Caco-2 (cell line): ENCODE measurements around the gene ZC3H4. TPM values are rescaled to one million over a fixed set of nuclear protein-coding genes. Genes with fewer than 3 reads are reported as not detected.
A peak's percentile ranks its signal among the peaks of the same experiment; 100 is the strongest.

Source experiments
- BruUV-seq: library from RNA; stranded (reverse); fragments of 400-500 nt; replicated peaks from 2 replicates; lab custom pipeline; 2021; lab: Mats Ljungman, UMichigan
- CTCF ChIA-PET: fragments of 300-600 bp; sonication (Branson Sonifier 250); formaldehyde crosslinking; loops from one replicate; lab custom pipeline; 2022; ENCODE audit warnings: antibody characterized with exemption; lab: Charles Lee
- POLR2A ChIA-PET: fragments of 300-600 bp; sonication (Branson Sonifier 250); formaldehyde crosslinking; loops from one replicate; lab custom pipeline; 2022; ENCODE audit warnings: antibody characterized with exemption; lab: Charles Lee
- DNase-seq, 2 experiments: peaks; one replicate each; pipeline versions ENCODE4 v3.0.0 to v3.0.0-alpha.2; 2020 to 2022
- H3K27me3 ChIP-seq: replicated peaks from 2 replicates; pipeline ENCODE4 v1.6.0; 2011; ENCODE audit warnings: low read length; ENCODE audit not compliant: control insufficient read depth, insufficient read depth
- H3K36me3 ChIP-seq: 2 replicates; pipeline ENCODE4 v1.5.1; 2011; ENCODE audit warnings: low read length; ENCODE audit not compliant: control insufficient read depth, insufficient read depth
- H3K4me1 ChIP-seq: fragments of 250-450 bp; sonication (Bioruptor Pico); 2 replicates; pipeline ENCODE4 v1.5.1; 2020; ENCODE audit warnings: mild to moderate bottlenecking
- H3K4me3 ChIP-seq: 2 replicates; pipeline ENCODE4 v1.5.1; 2011; ENCODE audit warnings: low read depth, mild to moderate bottlenecking, control low read depth, low read length
- H3K9me3 ChIP-seq: fragments of 250-450 bp; sonication (Bioruptor Pico); 2 replicates; pipeline ENCODE4 v1.5.1; 2020; ENCODE audit warnings: mild to moderate bottlenecking, moderate library complexity
- H3K27ac Mint-ChIP-seq: one replicate; pipeline ENCODE4 v1.8.0; 2022; ENCODE audit warnings: mixed read lengths; ENCODE audit not compliant: unreplicated experiment
- H3K27me3 Mint-ChIP-seq: one replicate; pipeline ENCODE4 v1.8.0; 2022; ENCODE audit warnings: mixed read lengths; ENCODE audit not compliant: insufficient read depth, unreplicated experiment
- H3K36me3 Mint-ChIP-seq: one replicate; pipeline ENCODE4 v1.8.0; 2022; ENCODE audit warnings: mild to moderate bottlenecking, mixed read lengths; ENCODE audit not compliant: insufficient read depth, unreplicated experiment
- H3K4me1 Mint-ChIP-seq: one replicate; pipeline ENCODE4 v1.8.0; 2022; ENCODE audit warnings: low read depth, mixed read lengths; ENCODE audit not compliant: unreplicated experiment
- H3K4me3 Mint-ChIP-seq: one replicate; pipeline ENCODE4 v1.8.0; 2022; ENCODE audit warnings: mild to moderate bottlenecking, moderate library complexity, mixed read lengths; ENCODE audit not compliant: unreplicated experiment
- H3K9me3 Mint-ChIP-seq: one replicate; pipeline ENCODE4 v1.8.0; 2022; ENCODE audit warnings: mixed read lengths; ENCODE audit not compliant: unreplicated experiment
- intact Hi-C: fragments of 100-400 bp; cut with micrococcal nuclease; formaldehyde crosslinking; loops from one replicate; pipeline ENCODE4 v1.10.0; 2022; ENCODE audit not compliant: unreplicated experiment
- total RNA-seq: library from RNA; stranded (reverse); gene quantifications from 2 replicates; pipeline ENCODE4 v1.2.3, GENCODE V29; 2022
- TF ChIP-seq, protein P1 (sequence below), 2 experiments: fragments of 200-600 bp in 1 of 2; IDR thresholded peaks; 1 replicate in 1 of 2; 2 replicates in 1 of 2; pipeline versions ENCODE4 v1.5.1 to v1.8.0; 2011 to 2022; ENCODE audit warnings: antibody characterized with exemption in 1 of 2, control low read depth in 1 of 2, inconsistent platforms in 1 of 2, low read depth in 1 of 2, low read length in 1 of 2, mild to moderate bottlenecking in 1 of 2, moderate library complexity in 1 of 2; ENCODE audit not compliant: insufficient read depth in 1 of 2, severe bottlenecking in 1 of 2, unreplicated experiment in 1 of 2

The ZC3H4 gene
- total RNA-seq, 1 experiment from 2014 or later = 70.3 TPM

DNA sequence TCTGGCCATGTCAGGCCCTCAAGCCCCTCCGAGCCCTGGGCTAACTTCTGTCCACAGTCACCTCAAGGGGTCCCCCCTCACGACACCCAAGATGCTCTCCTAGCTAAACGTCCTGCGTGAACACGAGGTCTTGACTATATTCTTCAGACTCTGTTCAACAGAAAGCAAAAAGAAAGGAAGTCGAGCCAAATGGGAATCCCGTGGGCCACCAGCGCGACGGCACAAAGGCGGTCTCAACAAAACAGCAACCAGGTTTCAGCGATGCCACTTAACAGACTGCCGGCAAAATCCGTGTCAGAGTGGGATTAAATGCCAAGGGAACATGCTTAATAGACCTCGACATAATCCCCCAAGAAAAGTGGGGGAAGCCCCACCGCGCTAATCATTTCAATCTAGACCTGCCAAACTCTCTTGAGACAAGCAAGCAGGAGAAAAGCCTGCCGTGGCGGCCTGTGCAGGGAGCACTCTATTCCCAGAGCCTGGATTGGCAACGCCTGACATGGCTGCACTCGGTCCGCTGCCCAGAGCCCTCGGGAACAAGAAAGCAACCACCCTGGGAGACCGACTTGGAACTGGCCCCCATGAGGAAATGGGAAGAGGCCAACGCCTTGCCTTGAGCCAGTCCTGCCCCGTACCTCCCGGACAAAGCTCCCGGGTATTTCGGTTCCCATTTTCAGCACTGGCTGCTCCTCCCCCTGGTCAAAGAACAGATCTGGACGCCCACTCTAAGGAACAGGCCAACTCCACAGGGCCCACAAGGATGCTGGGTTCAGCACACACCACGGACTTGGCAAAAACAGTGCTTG, 16.0 kb downstream of the ZC3H4 start:
- intact Hi-C loops = no loop called here
- Histone ChIP-seq H3K4me3 (no peak overlapping the region), H3K36me3 (peaks cover 2% of the 10 kb centered on the region; the same call in 1 of the 2 replicates), H3K9me3 (no peaks in the 10 kb centered on the region), H3K4me1 (peaks cover 68% of the 10 kb centered on the region), H3K27me3 (no peaks in the 10 kb centered on the region)
- Mint-ChIP-seq H3K4me3 (peak overlapping the region; percentile 78), H3K4me1 (peaks cover 51% of the 10 kb centered on the region), H3K27me3 (no peaks in the 10 kb centered on the region), H3K27ac (peak overlapping the region; percentile 100), H3K36me3 (peaks cover 60% of the 10 kb centered on the region), H3K9me3 (no peaks in the 10 kb centered on the region)
- BruUV-seq = no TSS peak
- TF ChIP-seq, protein P1, sequence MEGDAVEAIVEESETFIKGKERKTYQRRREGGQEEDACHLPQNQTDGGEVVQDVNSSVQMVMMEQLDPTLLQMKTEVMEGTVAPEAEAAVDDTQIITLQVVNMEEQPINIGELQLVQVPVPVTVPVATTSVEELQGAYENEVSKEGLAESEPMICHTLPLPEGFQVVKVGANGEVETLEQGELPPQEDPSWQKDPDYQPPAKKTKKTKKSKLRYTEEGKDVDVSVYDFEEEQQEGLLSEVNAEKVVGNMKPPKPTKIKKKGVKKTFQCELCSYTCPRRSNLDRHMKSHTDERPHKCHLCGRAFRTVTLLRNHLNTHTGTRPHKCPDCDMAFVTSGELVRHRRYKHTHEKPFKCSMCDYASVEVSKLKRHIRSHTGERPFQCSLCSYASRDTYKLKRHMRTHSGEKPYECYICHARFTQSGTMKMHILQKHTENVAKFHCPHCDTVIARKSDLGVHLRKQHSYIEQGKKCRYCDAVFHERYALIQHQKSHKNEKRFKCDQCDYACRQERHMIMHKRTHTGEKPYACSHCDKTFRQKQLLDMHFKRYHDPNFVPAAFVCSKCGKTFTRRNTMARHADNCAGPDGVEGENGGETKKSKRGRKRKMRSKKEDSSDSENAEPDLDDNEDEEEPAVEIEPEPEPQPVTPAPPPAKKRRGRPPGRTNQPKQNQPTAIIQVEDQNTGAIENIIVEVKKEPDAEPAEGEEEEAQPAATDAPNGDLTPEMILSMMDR (IDR thresholded peaks at IDR 0.05; ENCODE audit: insufficient read depth in 1 of 2, low read depth in 1 of 2, low read length in 1 of 2, severe bottlenecking in 1 of 2, unreplicated experiment in 1 of 2) = no peak
- CTCF ChIA-PET = interaction anchor here (1.1 to 3.3 kb wide), 2 partner anchors 16 to 18 kb away, joined by 3 to 20 read pairs; partner anchors contain the start of gene ZC3H4
- no peak for DNase-seq
- POLR2A ChIA-PET = interaction anchor here (0.6 to 3.2 kb wide), 3 partner anchors 15 to 49 kb away, joined by 6 to 75 read pairs (median 18); partner anchors contain the start of gene ZC3H4

DNA sequence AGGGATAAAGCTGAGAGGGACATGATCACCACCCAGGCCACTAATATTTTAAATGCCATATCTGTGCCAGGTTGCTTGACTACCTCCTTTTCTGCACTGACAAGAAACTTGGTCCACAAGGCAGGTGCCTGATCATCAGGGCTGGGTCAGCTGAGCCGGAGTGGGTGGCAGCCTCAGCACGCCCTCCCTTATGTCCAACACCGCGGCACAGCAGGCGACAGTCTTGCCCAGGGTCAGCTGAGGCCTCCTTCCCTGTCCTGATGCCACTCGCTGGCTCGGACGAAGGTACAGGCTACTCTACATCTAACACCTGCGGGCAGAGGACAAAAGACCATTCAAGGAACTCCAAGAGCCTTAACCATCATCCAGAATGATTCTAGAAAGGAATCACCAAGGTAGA, 16.9 kb downstream of the ZC3H4 start:
- intact Hi-C loops = loop anchor here (1.0 kb wide), 4 partner anchors 17 to 37 kb away; partner anchors contain the start of gene ZC3H4
- Mint-ChIP-seq H3K36me3 (peaks cover 66% of the 10 kb centered on the region), H3K27me3 (no peaks in the 10 kb centered on the region), H3K27ac (peak overlapping the region; percentile 100), H3K4me3 (peak overlapping the region; percentile 78), H3K4me1 (peaks cover 50% of the 10 kb centered on the region), H3K9me3 (no peaks in the 10 kb centered on the region)
- TF ChIP-seq, protein P1 (IDR thresholded peaks at IDR 0.05; ENCODE audit: insufficient read depth in 1 of 2, low read depth in 1 of 2, low read length in 1 of 2, severe bottlenecking in 1 of 2, unreplicated experiment in 1 of 2) = no peak
- no peak overlapping the region for H3K4me3 ChIP-seq
- POLR2A ChIA-PET = interaction anchor here (0.6 to 3.2 kb wide), 6 partner anchors 8 to 144 kb away, joined by 3 to 75 read pairs (median 6); partner anchors contain the start of gene ZC3H4
- H3K9me3 ChIP-seq = no peaks in the 10 kb centered on the region
- CTCF ChIA-PET = interaction anchor here (0.8 to 3.3 kb wide), 5 partner anchors 12 to 34 kb away, joined by 3 to 20 read pairs (median 4); partner anchors contain the start of genes SAE1 and ZC3H4
- no peak for DNase-seq
- BruUV-seq = TSS peak; percentile 87
- peaks cover 2% of the 10 kb centered on the region for H3K36me3 ChIP-seq
- H3K27me3 ChIP-seq = no peaks in the 10 kb centered on the region
- H3K4me1 ChIP-seq = peaks cover 68% of the 10 kb centered on the region

- H3K36me3 ChIP-seq = peaks cover 2% of the 10 kb centered on the region
Observed at GRCh38 chr19:47096100-47096704, 17.4 kb downstream of the ZC3H4 start.

More at GRCh38 chr19:47096100-47096704, 17.4 kb downstream of the ZC3H4 start:
- Mint-ChIP-seq H3K9me3 (no peaks in the 10 kb centered on the region), H3K4me1 (peaks cover 50% of the 10 kb centered on the region), H3K27me3 (no peaks in the 10 kb centered on the region), H3K4me3 (peak overlapping the region; percentile 78), H3K36me3 (peaks cover 68% of the 10 kb centered on the region), H3K27ac (peak overlapping the region; percentile 100)
- Histone ChIP-seq H3K4me1 (peaks cover 68% of the 10 kb centered on the region), H3K4me3 (no peak overlapping the region), H3K27me3 (no peaks in the 10 kb centered on the region), H3K9me3 (no peaks in the 10 kb centered on the region)
- BruUV-seq = no TSS peak
- TF ChIP-seq, protein P1 (IDR thresholded peaks at IDR 0.05; ENCODE audit: insufficient read depth in 1 of 2, low read depth in 1 of 2, low read length in 1 of 2, severe bottlenecking in 1 of 2, unreplicated experiment in 1 of 2) = peak in 1 of 2 experiments; percentile 26
- peak; percentile 97 to 98 for DNase-seq
- CTCF ChIA-PET = interaction anchor here (0.8 to 3.3 kb wide), 6 partner anchors 13 to 56 kb away, joined by 3 to 20 read pairs (median 4); partner anchors contain the start of genes SAE1 and ZC3H4
- POLR2A ChIA-PET = interaction anchor here (0.6 to 3.2 kb wide), 6 partner anchors 8 to 144 kb away, joined by 3 to 75 read pairs (median 6); partner anchors contain the start of gene ZC3H4
- intact Hi-C loops = loop anchor here (1.0 kb wide), 4 partner anchors 17 to 37 kb away; partner anchors contain the start of gene ZC3H4
